HEK293 (cell line): Measurements from ENCODE around the gene GADD45GIP1.

ENCODE experiments used
- ZNF274 ChIP-seq, 2 experiments: fragments of 200-500 bp in 1 of 2; fragments of 450-650 bp in 1 of 2; sonication (Bioruptor generic) in 1 of 2; formaldehyde crosslinking in 1 of 2; IDR thresholded peaks; 2 replicates each; pipeline versions ENCODE4 v1.5.1 to v1.6.1; 2014 to 2016; ENCODE audit warnings: borderline replicate concordance in 1 of 2, inconsistent platforms in 1 of 2, low read length in 1 of 2, missing biosample characterization in 1 of 2, missing genetic modification characterization in 1 of 2
- ZNF404 ChIP-seq: fragments of 450-650 bp; formaldehyde crosslinking; IDR thresholded peaks from 2 replicates; pipeline ENCODE4 v1.5.1; 2017; ENCODE audit warnings: missing biosample characterization, missing genetic modification characterization
- TF ChIP-seq, protein P1 (sequence below): fragments of 450-650 bp; formaldehyde crosslinking; IDR thresholded peaks from 2 replicates; pipeline ENCODE4 v1.5.1; 2016; ENCODE audit warnings: missing biosample characterization, missing genetic modification characterization

- TF ChIP-seq ZNF404 (tag by site-specific recombination) (no peak), ZNF274 (IDR thresholded peaks at IDR 0.05; ENCODE audit: low read length) (no peak), ZNF274 (tag by site-specific recombination; IDR thresholded peaks at IDR 0.05; ENCODE audit: borderline replicate concordance) (no peak)
- TF ChIP-seq, protein P1, sequence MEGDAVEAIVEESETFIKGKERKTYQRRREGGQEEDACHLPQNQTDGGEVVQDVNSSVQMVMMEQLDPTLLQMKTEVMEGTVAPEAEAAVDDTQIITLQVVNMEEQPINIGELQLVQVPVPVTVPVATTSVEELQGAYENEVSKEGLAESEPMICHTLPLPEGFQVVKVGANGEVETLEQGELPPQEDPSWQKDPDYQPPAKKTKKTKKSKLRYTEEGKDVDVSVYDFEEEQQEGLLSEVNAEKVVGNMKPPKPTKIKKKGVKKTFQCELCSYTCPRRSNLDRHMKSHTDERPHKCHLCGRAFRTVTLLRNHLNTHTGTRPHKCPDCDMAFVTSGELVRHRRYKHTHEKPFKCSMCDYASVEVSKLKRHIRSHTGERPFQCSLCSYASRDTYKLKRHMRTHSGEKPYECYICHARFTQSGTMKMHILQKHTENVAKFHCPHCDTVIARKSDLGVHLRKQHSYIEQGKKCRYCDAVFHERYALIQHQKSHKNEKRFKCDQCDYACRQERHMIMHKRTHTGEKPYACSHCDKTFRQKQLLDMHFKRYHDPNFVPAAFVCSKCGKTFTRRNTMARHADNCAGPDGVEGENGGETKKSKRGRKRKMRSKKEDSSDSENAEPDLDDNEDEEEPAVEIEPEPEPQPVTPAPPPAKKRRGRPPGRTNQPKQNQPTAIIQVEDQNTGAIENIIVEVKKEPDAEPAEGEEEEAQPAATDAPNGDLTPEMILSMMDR (tag by site-specific recombination) = peak; percentile 96
These were observed 26.6 kb upstream of the GADD45GIP1 start for GRCh38 chr19:12983542-12984142.
